WTC11 (cell line): ENCODE results near the gene ICAM3. TPM values are rescaled to one million over a fixed set of nuclear protein-coding genes. Genes with fewer than 3 reads are reported as not detected.
"Not testable (repeated sequence)": the region's sequence is repeated elsewhere in the genome, so short reads cannot be mapped to it uniquely, and the experiment has no call there.

Source experiments
- ATAC-seq: fragments of 200-7000 bp; cut with Tn5 transposase; 2 replicates; pipeline ENCODE4 v1.10.0; 2021; ENCODE audit warnings: mild to moderate bottlenecking, moderate library complexity
- CTCF ChIA-PET: fragments of 300-600 bp; sonication (Branson Sonifier 250); formaldehyde crosslinking; loops from one replicate; lab custom pipeline; 2021; ENCODE audit warnings: antibody characterized with exemption; lab: Charles Lee
- POLR2A ChIA-PET: fragments of 350-600 bp; sonication (Branson Sonifier 250); formaldehyde crosslinking; loops from one replicate; lab custom pipeline; 2021; ENCODE audit warnings: antibody characterized with exemption; lab: Charles Lee
- DNase-seq: peaks from one replicate; pipeline ENCODE4 v3.0.0; 2021; ENCODE audit warnings: low spot score
- H3K27ac Mint-ChIP-seq: 2 replicates; pipeline ENCODE4 v1.8.0; 2021; ENCODE audit warnings: mixed read lengths
- H3K27me3 Mint-ChIP-seq: 2 replicates; pipeline ENCODE4 v1.8.0; 2021; ENCODE audit warnings: low read depth, mild to moderate bottlenecking, moderate library complexity, mixed read lengths
- H3K36me3 Mint-ChIP-seq: 2 replicates; pipeline ENCODE4 v1.8.0; 2021; ENCODE audit warnings: mixed read lengths
- H3K4me1 Mint-ChIP-seq: 2 replicates; pipeline ENCODE4 v1.8.0; 2022; ENCODE audit warnings: mixed read lengths
- H3K4me3 Mint-ChIP-seq: 2 replicates; pipeline ENCODE4 v1.8.0; 2021; ENCODE audit warnings: mild to moderate bottlenecking, moderate library complexity, mixed read lengths
- H3K9me3 Mint-ChIP-seq: 2 replicates; pipeline ENCODE4 v1.8.0; 2021; ENCODE audit warnings: mixed read lengths
- AR ChIP-seq: fragments of 250-450 bp; sonication (Bioruptor Pico); IDR thresholded peaks from 2 replicates; pipeline ENCODE4 v1.9.0; 2021; ENCODE audit warnings: mild to moderate bottlenecking
- ATF1 ChIP-seq: sonication (generic); formaldehyde crosslinking; IDR thresholded peaks from 2 replicates; pipeline ENCODE4 v1.8.1; 2023; ENCODE audit warnings: mild to moderate bottlenecking, moderate library complexity, missing genetic modification reagents
- GABPB1 ChIP-seq: sonication (generic); formaldehyde crosslinking; IDR thresholded peaks from 2 replicates; pipeline ENCODE4 v1.8.1; 2023; ENCODE audit warnings: mild to moderate bottlenecking, missing genetic modification reagents
- GRHL2 ChIP-seq: fragments of 250-450 bp; sonication (Bioruptor Pico); IDR thresholded peaks from 2 replicates; pipeline ENCODE4 v1.8.0; 2022; ENCODE audit warnings: mild to moderate bottlenecking, moderate library complexity; ENCODE audit not compliant: insufficient replicate concordance, severe bottlenecking
- MXD4 ChIP-seq: fragments of 250-450 bp; sonication (Bioruptor Pico); IDR thresholded peaks from 2 replicates; pipeline ENCODE4 v1.8.0; 2021; ENCODE audit warnings: mild to moderate bottlenecking, moderate library complexity, borderline replicate concordance
- OVOL2 ChIP-seq: fragments of 250-450 bp; sonication (Bioruptor Pico); IDR thresholded peaks from 2 replicates; pipeline ENCODE4 v1.9.0; 2021; ENCODE audit warnings: mild to moderate bottlenecking, borderline replicate concordance
- PRDM15 ChIP-seq: sonication (generic); formaldehyde crosslinking; IDR thresholded peaks from 2 replicates; pipeline ENCODE4 v1.8.0; 2022; ENCODE audit warnings: missing genetic modification reagents
- PRRX2 ChIP-seq: fragments of 250-450 bp; sonication (Bioruptor Pico); IDR thresholded peaks from 2 replicates; pipeline ENCODE4 v1.8.0; 2021; ENCODE audit warnings: mild to moderate bottlenecking
- SMAD3 ChIP-seq: sonication (generic); formaldehyde crosslinking; IDR thresholded peaks from 2 replicates; pipeline ENCODE4 v1.8.0; 2022; ENCODE audit warnings: missing genetic modification reagents, mild to moderate bottlenecking, borderline replicate concordance
- STAT6 ChIP-seq: sonication (generic); formaldehyde crosslinking; conservative IDR thresholded peaks from 2 replicates; pipeline ENCODE4 v1.8.1; 2023; ENCODE audit warnings: mild to moderate bottlenecking, low read depth, missing genetic modification reagents, moderate library complexity
- TP53 ChIP-seq: sonication (generic); formaldehyde crosslinking; IDR thresholded peaks from 2 replicates; pipeline ENCODE4 v1.8.1; 2023; ENCODE audit warnings: mild to moderate bottlenecking, missing genetic modification reagents
- ZNF121 ChIP-seq: sonication (generic); formaldehyde crosslinking; IDR thresholded peaks from 2 replicates; pipeline ENCODE4 v1.8.0; 2023; ENCODE audit warnings: missing genetic modification reagents
- ZNF219 ChIP-seq: sonication (generic); formaldehyde crosslinking; IDR thresholded peaks from 2 replicates; pipeline ENCODE4 v1.8.0; 2023; ENCODE audit warnings: missing genetic modification reagents, mild to moderate bottlenecking, borderline replicate concordance
- ZNF281 ChIP-seq: sonication (generic); formaldehyde crosslinking; IDR thresholded peaks from 2 replicates; pipeline ENCODE4 v1.8.0; 2023; ENCODE audit warnings: mild to moderate bottlenecking, missing genetic modification reagents
- ZNF416 ChIP-seq: fragments of 250-450 bp; sonication (Bioruptor Pico); IDR thresholded peaks from 2 replicates; pipeline ENCODE4 v1.9.0; 2021; ENCODE audit warnings: mild to moderate bottlenecking, inconsistent platforms
- ZNF423 ChIP-seq: fragments of 250-450 bp; sonication (Bioruptor Pico); IDR thresholded peaks from 2 replicates; pipeline ENCODE4 v2.1.2; 2022; ENCODE audit warnings: mild to moderate bottlenecking, moderate library complexity
- total RNA-seq: library from RNA; stranded (reverse); gene quantifications from 3 replicates; pipeline ENCODE4 v1.2.3, GENCODE V29; 2021

ICAM3 gene
- total RNA-seq, 1 experiment from 2014 or later: 18.7 TPM

GRCh38 chr19:10339977-10340376 is 553 bp upstream of the ICAM3 start:
- Mint-ChIP-seq H3K4me1 (peaks cover 25% of the 10 kb centered on the region), H3K36me3 (no peaks in the 10 kb centered on the region; the same call in 1 of the 2 replicates), H3K9me3 (no peaks in the 10 kb centered on the region), H3K27ac (peak overlapping the region; percentile 63; the same call in 1 of the 2 replicates), H3K27me3 (peaks cover 5% of the 10 kb centered on the region; the same call in 1 of the 2 replicates), H3K4me3 (no peak overlapping the region)
- CTCF ChIA-PET: interaction anchor here (1.1 to 1.5 kb wide), 2 partner anchors 40 to 48 kb away, joined by 3 to 4 read pairs; partner anchors contain the start of gene TYK2
- no peak for TF ChIP-seq MXD4 (CRISPR knock-in tag)
- TF ChIP-seq ZNF121 (CRISPR knock-in tag): peak; percentile 99
- TF ChIP-seq ZNF219: no peak
- TF ChIP-seq ZNF423: no peak
- POLR2A ChIA-PET: interaction anchor here (0.6 to 0.9 kb wide), 3 partner anchors 44 to 212 kb away, joined by 3 read pairs; no protein-coding TSS in a partner anchor
- ATAC-seq (no peak), DNase-seq (no peak)

GRCh38 chr19:10338940-10339339 is 484 bp downstream of the ICAM3 start:
- Mint-ChIP-seq H3K27ac (peak overlapping the region; percentile 1; the same call in 1 of the 2 replicates), H3K4me1 (peaks cover 31% of the 10 kb centered on the region), H3K4me3 (peak overlapping the region; percentile 5; the same call in 1 of the 2 replicates), H3K9me3 (no peaks in the 10 kb centered on the region), H3K36me3 (no peaks in the 10 kb centered on the region; the same call in 1 of the 2 replicates), H3K27me3 (peaks cover 10% of the 10 kb centered on the region)
- DNase-seq: no peak
- ChIA-PET CTCF (no interaction called here), POLR2A (no interaction called here)
- no peak for TF ChIP-seq ZNF416 (CRISPR knock-in tag)
- no peak for TF ChIP-seq TP53 (CRISPR knock-in tag)
- TF ChIP-seq AR (CRISPR knock-in tag): no peak
- ATAC-seq: no peak

GRCh38 chr19:10336725-10337124 is 2.7 kb downstream of the ICAM3 start:
- H3K4me1 Mint-ChIP-seq: peaks cover 39% of the 10 kb centered on the region
- CTCF ChIA-PET: interaction anchor here (1.4 to 3.7 kb wide), 4 partner anchors 17 to 52 kb away, joined by 4 to 24 read pairs (median 8); partner anchors contain the start of gene TYK2
- POLR2A ChIA-PET, H3K27ac Mint-ChIP-seq, H3K36me3 Mint-ChIP-seq, H3K27me3 Mint-ChIP-seq, H3K4me3 Mint-ChIP-seq, H3K9me3 Mint-ChIP-seq, DNase-seq, ATAC-seq: not testable (repeated sequence)

GRCh38 chr19:10335352-10335985 is 4.0 kb downstream of the ICAM3 start:
- ChIA-PET CTCF (interaction anchor here (1.0 to 5.1 kb wide), 10 partner anchors 18 to 364 kb away, joined by 4 to 55 read pairs (median 10); partner anchors contain the start of genes ICAM1, ICAM5 and TYK2), POLR2A (interaction anchor here (0.6 kb wide), 1 partner anchor 39 kb away, joined by 7 read pairs; no protein-coding TSS in a partner anchor)
- Mint-ChIP-seq H3K27ac (no peak overlapping the region), H3K36me3 (peaks cover under 1% of the 10 kb centered on the region), H3K9me3 (no peaks in the 10 kb centered on the region), H3K27me3 (peaks cover 10% of the 10 kb centered on the region), H3K4me1 (peaks cover 34% of the 10 kb centered on the region), H3K4me3 (peak overlapping the region; percentile 93)
- ATAC-seq (no peak), DNase-seq (peak; percentile 52)
- no peak for TF ChIP-seq PRRX2 (CRISPR knock-in tag)
- TF ChIP-seq SMAD3 (CRISPR knock-in tag): no peak
- no peak for TF ChIP-seq ZNF281 (CRISPR knock-in tag)
- TF ChIP-seq OVOL2 (CRISPR knock-in tag): no peak
- no peak for TF ChIP-seq PRDM15 (CRISPR knock-in tag)
- no peak for TF ChIP-seq ATF1 (CRISPR knock-in tag)
- no peak for TF ChIP-seq GABPB1 (CRISPR knock-in tag)
- TF ChIP-seq GRHL2 (CRISPR knock-in tag): no peak
- no peak for TF ChIP-seq STAT6 (CRISPR knock-in tag)
